Heart right ventricle (tissue), 16 donors: ENCODE results near the gene HVCN1. TPM values are rescaled to one million over a fixed set of nuclear protein-coding genes. Genes with fewer than 3 reads are reported as not detected.

Source experiments
- ATAC-seq, 8 donors: fragments of 200-7000 bp; cut with Tn5 transposase; one replicate each; pipeline ENCODE4 v1.9.1; 2020; ENCODE audit warnings: mild to moderate bottlenecking in 8 of 8, moderate library complexity in 8 of 8, moderate number of reproducible peaks in 1 of 8
- DNase-seq, 2 donors: peaks; one replicate each; pipeline ENCODE4 v3.0.0-alpha.2; 2020
- H3K27ac ChIP-seq, 10 donors: fragments of 200-600 bp; sonication (generic) in 2 of 10; one replicate each; pipeline versions ENCODE4 v1.5.0 to v1.8.0; 2020 to 2022; ENCODE audit warnings: mild to moderate bottlenecking in 3 of 10
- H3K27me3 ChIP-seq, 7 donors: fragments of 200-600 bp; one replicate each; pipeline ENCODE4 v1.8.0; 2021 to 2022; ENCODE audit warnings: mild to moderate bottlenecking in 2 of 7
- H3K36me3 ChIP-seq, 9 donors: fragments of 200-600 bp; sonication (generic) in 1 of 9; one replicate each; pipeline versions ENCODE4 v1.5.0 to v1.8.0; 2020 to 2022; ENCODE audit warnings: mild to moderate bottlenecking in 2 of 9
- H3K4me1 ChIP-seq, 9 donors: fragments of 200-600 bp; sonication (generic) in 1 of 9; one replicate each; pipeline versions ENCODE4 v1.5.0 to v1.8.0; 2020 to 2022; ENCODE audit warnings: mild to moderate bottlenecking in 4 of 9
- H3K4me3 ChIP-seq, 10 donors: fragments of 200-600 bp; sonication (generic) in 2 of 10; one replicate each; pipeline versions ENCODE4 v1.5.0 to v1.8.0; 2020 to 2022; ENCODE audit warnings: mild to moderate bottlenecking in 7 of 10, moderate library complexity in 2 of 10
- H3K9me3 ChIP-seq, 11 donors: fragments of 200-600 bp in 10 of 11; sonication (generic) in 2 of 11; one replicate each; pipeline versions ENCODE4 v1.5.0 to v1.8.0; 2013 to 2022; ENCODE audit warnings: mild to moderate bottlenecking in 2 of 11, control low read depth in 1 of 11, moderate library complexity in 1 of 11
- CTCF ChIP-seq, 9 donors: fragments of 200-600 bp; sonication (generic) in 2 of 9; IDR thresholded peaks; one replicate each; pipeline versions ENCODE4 v1.5.0 to v1.8.0; 2021 to 2022; ENCODE audit warnings: antibody characterized with exemption in 9 of 9, mild to moderate bottlenecking in 5 of 9, moderate library complexity in 1 of 9
- WGBS, 2 donors: extraction: QIAGEN DNeasy Blood & Tissue Kit; methylation state at CpG; one replicate each; pipeline ENCODE4 v1.1.7; 2013; ENCODE audit warnings: inconsistent platforms in 1 of 2; 5-methylcytosine and 5-hydroxymethylcytosine counted together
- intact Hi-C, 10 donors: fragments of 100-400 bp; cut with DNase I; formaldehyde crosslinking; loops; one replicate each; pipeline versions ENCODE4 v1.11.1 to v1.14.2; 2022
- polyA plus RNA-seq, 2 donors: library from polyadenylated mRNA; stranded (reverse); fragments of 200-250 nt; gene quantifications; one replicate each; pipeline ENCODE4 v1.2.3, GENCODE V29; 2013
- total RNA-seq, 10 donors: library from RNA; stranded (reverse); fragmentation: NEBNext Ultra II Directional in 3 of 10; extraction: Animal tissue kit (Norgen Biotek cat#: 25700) in 3 of 10; gene quantifications; one replicate each; pipeline versions ENCODE4 v1.2.1 to v1.2.4, GENCODE V29; 2021 to 2023
- donor health status: Arrhythmogenic right ventricular cardiomyopathy.
- donor health status: ischemic (EF 13 %, LVEDD 7.1; RV severe dilation, severe dysfunction).
- donor health status: healthy with polysubstance abuse.
- donor health status: DM: no; HTN: yes; CAD: no.
- donor health status: DM: no; HTN: no; CAD: no.
- donor health status: ischemic (EF 25% LVEDD 6.9; RV normal size, moderate dysfunction).
- donor health status: ischemic (EF 25% LVEDD 5.7; RV mildly dilated, moderate dysfunction).
- donor health status: healthy.
- donor health status: DM: yes; HTN: yes; CAD: no.
- donor health status: Ischemic cardiomyopathy.
- donor health status: ischemic (EF 35%, LVEDD 5.7; RV mildly dilated, moderate dysfunction).
- donor health status: nonischemic (EF 11% LVEDD 7.7; RV severe dilation, severe dysfunction).
- donor health status: DM: yes; HTN: yes; CAD: no.
- donor health status: PGD.
- donor health status: ischemic (EF 29% LVEDD 5.4; RV normal size, mild dysfunction).
- donor health status: nonischemic (EF 23%, LVEDD 6.1; RV moderate dilation, normal function).

Gene HVCN1
- total and polyA plus RNA-seq, 12 donors, result 5.1 to 74.1 (median 10.9) TPM

GRCh38 chr12:110689281-110690126 is 589 bp upstream of the HVCN1 start:
- 5 to 7% methylated on average over 36 to 37 of the region's 38 CpGs for WGBS, 2 donors
- intact Hi-C loops, result loop anchor here in 4 of 10 donors (5.0 to 10.0 kb wide), 6 partner anchors 75 to 225 kb away; partner anchors contain the start of genes TCTN1 (in 2 of the 4), FAM216A (in 1 of the 4), GPN3 (in 1 of the 4) and RAD9B (in 1 of the 4)

GRCh38 chr12:110687396-110688169 is 1.3 kb downstream of the HVCN1 start:
- Histone ChIP-seq H3K27ac (peak overlapping the region in 2 of 10 donors; percentile 15 to 88), H3K9me3 (peaks cover 0 to 5% (median 0%) of the 10 kb centered on the region in 11 donors), H3K4me1 (peaks cover 9 to 55% (median 24%) of the 10 kb centered on the region in 9 donors), H3K27me3 (no peaks in the 10 kb centered on the region), H3K36me3 (peaks cover 0 to 9% (median 0%) of the 10 kb centered on the region in 9 donors), H3K4me3 (peak overlapping the region in 9 of 10 donors; percentile 72 to 93 (median 82))
- TF ChIP-seq CTCF (IDR thresholded peaks at IDR 0.05), result no peak
- intact Hi-C loops, result no loop called here
- ATAC-seq (peak in 1 of 8 donors; percentile 1), DNase-seq (no peak)
- 78 to 86% methylated on average over 15 of the region's 15 CpGs for WGBS, 2 donors

More at GRCh38 chr12:110689281-110690126, 589 bp upstream of the HVCN1 start:
- Histone ChIP-seq H3K4me3 (peak overlapping the region; percentile 72 to 93 (median 83)), H3K4me1 (peaks cover 9 to 73% (median 27%) of the 10 kb centered on the region in 9 donors), H3K9me3 (peaks cover 0 to 5% (median 0%) of the 10 kb centered on the region in 11 donors), H3K36me3 (peaks cover 0 to 4% (median 0%) of the 10 kb centered on the region in 9 donors), H3K27ac (peak overlapping the region; percentile 71 to 88 (median 82)), H3K27me3 (no peaks in the 10 kb centered on the region)
- ATAC-seq, result peak; percentile 62 to 83 (median 76)
- TF ChIP-seq CTCF (IDR thresholded peaks at IDR 0.05), result no peak
- DNase-seq, result peak; percentile 72 to 75

GRCh38 chr12:110686294-110686903 is 2.5 kb downstream of the HVCN1 start:
- Histone ChIP-seq H3K27me3 (no peaks in the 10 kb centered on the region), H3K4me3 (no peak overlapping the region), H3K27ac (no peak overlapping the region), H3K36me3 (peaks cover 0 to 19% (median 0%) of the 10 kb centered on the region in 9 donors), H3K9me3 (peaks cover 0 to 5% (median 0%) of the 10 kb centered on the region in 11 donors), H3K4me1 (peaks cover 9 to 43% (median 24%) of the 10 kb centered on the region in 9 donors)
- no peak for TF ChIP-seq CTCF (IDR thresholded peaks at IDR 0.05)
- no peak for ATAC-seq
- WGBS, 2 donors, result 94 to 96% methylated on average over 3 of the region's 3 CpGs
- intact Hi-C loops, result no loop called here
- DNase-seq, result no peak
